ENCODE results near the gene KCNT2.

DNA sequence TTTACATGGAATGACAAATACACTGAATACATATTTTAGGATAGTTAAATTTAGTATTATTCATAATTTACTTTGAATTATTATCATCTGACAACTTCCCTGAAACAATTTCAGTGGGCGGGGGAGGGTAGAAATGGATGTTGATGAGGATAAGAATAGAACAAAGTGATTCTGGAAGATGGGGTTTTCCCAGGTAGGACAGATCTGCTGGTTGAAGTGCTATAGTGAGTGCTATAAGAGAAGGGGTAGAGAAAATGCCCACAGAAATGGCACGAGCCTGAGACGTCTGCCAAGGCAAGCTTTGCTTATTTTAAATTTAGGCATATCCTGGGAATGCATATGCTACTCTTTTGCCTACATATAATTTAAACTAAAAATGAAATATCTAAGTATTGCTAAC is 46.8 kb upstream of the KCNT2 start:
- TF ChIP-seq CHD7 (IDR thresholded peaks at IDR 0.05; ENCODE audit: insufficient replicate concordance, low read length) (no peak), RFX5 (IDR thresholded peaks at IDR 0.05; ENCODE audit: borderline replicate concordance, low read depth, low read length) (no peak), SP1 (IDR thresholded peaks at IDR 0.05; ENCODE audit: low read depth, low read length) (no peak), TAF1 (IDR thresholded peaks at IDR 0.05; ENCODE audit: low read depth, low read length) (no peak)

Data from H1 (cell line).